ENCODE results near the gene WDR77. TPM values are rescaled to one million over a fixed set of nuclear protein-coding genes. Genes with fewer than 3 reads are reported as not detected.

WDR77 gene
- total RNA-seq, 1 donor from 2014 or later: 22.7 TPM

DNA sequence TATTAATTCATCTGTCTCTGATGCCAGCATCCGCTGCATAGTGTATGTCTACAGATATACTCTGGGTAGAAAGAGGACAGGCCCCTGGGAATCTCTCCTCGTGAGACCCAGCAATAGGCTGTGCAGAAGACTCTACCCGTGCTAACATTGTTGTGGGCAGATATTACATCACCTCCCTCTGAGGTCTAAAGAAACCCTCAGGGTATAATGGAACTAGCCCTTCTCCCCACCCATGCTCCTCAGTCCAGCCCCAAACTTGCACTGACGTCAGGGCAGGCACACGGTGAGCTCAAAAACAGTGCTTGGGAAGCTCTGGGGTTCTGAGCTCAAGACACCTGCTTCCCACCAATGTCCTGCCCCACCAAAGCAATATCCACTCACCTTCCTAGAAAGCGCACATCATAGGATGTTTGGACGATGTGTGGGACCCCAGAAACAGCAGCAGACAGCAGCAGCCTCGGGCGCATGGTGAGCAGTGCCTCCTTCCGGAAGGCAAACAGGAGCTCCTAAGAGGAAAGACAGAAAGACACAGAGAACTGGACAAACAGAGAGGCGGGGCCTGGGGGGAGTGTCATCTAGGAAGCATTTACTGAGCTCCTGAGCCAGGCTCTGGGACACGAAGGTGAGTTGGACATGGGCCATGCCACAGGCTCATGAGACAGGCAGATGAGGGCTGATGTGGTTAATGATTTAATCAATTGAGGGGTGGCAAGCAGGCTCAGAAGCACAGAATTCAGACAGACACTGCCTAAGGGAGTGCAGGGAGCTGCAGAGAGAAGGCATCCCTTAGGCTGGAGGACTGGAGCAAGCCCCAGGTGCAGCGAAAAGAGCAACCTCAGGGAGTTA lies 26.3 kb downstream of the WDR77 start:
- TF ChIP-seq, protein P1, sequence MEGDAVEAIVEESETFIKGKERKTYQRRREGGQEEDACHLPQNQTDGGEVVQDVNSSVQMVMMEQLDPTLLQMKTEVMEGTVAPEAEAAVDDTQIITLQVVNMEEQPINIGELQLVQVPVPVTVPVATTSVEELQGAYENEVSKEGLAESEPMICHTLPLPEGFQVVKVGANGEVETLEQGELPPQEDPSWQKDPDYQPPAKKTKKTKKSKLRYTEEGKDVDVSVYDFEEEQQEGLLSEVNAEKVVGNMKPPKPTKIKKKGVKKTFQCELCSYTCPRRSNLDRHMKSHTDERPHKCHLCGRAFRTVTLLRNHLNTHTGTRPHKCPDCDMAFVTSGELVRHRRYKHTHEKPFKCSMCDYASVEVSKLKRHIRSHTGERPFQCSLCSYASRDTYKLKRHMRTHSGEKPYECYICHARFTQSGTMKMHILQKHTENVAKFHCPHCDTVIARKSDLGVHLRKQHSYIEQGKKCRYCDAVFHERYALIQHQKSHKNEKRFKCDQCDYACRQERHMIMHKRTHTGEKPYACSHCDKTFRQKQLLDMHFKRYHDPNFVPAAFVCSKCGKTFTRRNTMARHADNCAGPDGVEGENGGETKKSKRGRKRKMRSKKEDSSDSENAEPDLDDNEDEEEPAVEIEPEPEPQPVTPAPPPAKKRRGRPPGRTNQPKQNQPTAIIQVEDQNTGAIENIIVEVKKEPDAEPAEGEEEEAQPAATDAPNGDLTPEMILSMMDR (IDR thresholded peaks at IDR 0.05): no peak
- no peak for DNase-seq (ENCODE audit: extremely low spot score, unreplicated experiment)
- no peak overlapping the region for H3K27ac Mint-ChIP-seq (ENCODE audit: unreplicated experiment)
- no peaks in the 10 kb centered on the region for H3K9me3 Mint-ChIP-seq (ENCODE audit: unreplicated experiment)
- no peaks in the 10 kb centered on the region for H3K4me1 Mint-ChIP-seq (ENCODE audit: unreplicated experiment)
- peaks cover 12% of the 10 kb centered on the region for H3K27me3 Mint-ChIP-seq (ENCODE audit: unreplicated experiment)
- H3K4me3 Mint-ChIP-seq (ENCODE audit: unreplicated experiment): no peak overlapping the region
- no peaks in the 10 kb centered on the region for H3K36me3 Mint-ChIP-seq (ENCODE audit: unreplicated experiment)

DNA sequence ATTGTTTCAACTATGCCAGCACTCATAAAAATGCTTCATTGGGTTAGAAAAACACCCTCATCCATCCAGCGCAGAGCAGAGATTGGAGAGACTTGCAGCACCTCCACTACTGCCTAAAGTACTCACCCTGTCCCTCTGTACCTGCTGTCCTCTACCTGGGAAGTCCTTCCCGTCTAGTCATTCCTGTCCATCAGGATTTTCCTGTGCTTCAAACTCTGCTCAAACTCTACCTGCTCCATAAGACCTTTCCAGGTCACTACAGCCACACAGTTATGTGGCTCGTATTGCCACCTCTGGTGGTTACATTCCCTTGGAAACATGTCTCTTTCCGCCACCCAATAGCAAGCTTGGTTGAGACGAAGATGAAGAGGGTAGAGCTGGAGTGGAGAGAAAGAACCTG lies 28.7 kb downstream of the WDR77 start:
- Mint-ChIP-seq H3K4me3 (ENCODE audit: unreplicated experiment) (no peak overlapping the region), H3K4me1 (ENCODE audit: unreplicated experiment) (no peaks in the 10 kb centered on the region), H3K27ac (ENCODE audit: unreplicated experiment) (no peak overlapping the region), H3K27me3 (ENCODE audit: unreplicated experiment) (peaks cover 7% of the 10 kb centered on the region), H3K9me3 (ENCODE audit: unreplicated experiment) (no peaks in the 10 kb centered on the region), H3K36me3 (ENCODE audit: unreplicated experiment) (peaks cover 1% of the 10 kb centered on the region)
- TF ChIP-seq, protein P1 (IDR thresholded peaks at IDR 0.05): no peak
- DNase-seq (ENCODE audit: extremely low spot score, unreplicated experiment): no peak

DNA sequence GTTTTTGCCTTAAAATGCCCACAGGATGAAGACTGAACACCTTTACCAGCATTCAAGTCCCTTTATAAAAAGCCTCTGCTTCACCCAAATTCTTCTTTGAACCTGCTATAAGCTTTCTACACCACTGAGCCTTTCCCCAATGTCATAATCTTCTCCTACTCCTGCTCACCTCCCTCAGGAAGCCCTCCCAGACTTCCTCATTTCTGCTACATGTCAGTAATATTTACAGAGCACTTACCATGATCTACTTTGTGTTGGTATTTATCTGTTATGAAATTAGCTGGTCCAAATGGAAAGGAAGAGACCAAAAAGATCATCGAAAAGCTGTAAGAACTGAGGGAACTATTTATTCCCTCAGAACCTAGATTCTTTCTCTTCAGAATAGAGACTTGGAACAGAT lies 30.0 kb downstream of the WDR77 start:
- Mint-ChIP-seq H3K27me3 (ENCODE audit: unreplicated experiment) (peaks cover 7% of the 10 kb centered on the region), H3K4me1 (ENCODE audit: unreplicated experiment) (no peaks in the 10 kb centered on the region), H3K36me3 (ENCODE audit: unreplicated experiment) (peaks cover 1% of the 10 kb centered on the region), H3K27ac (ENCODE audit: unreplicated experiment) (no peak overlapping the region), H3K4me3 (ENCODE audit: unreplicated experiment) (no peak overlapping the region), H3K9me3 (ENCODE audit: unreplicated experiment) (no peaks in the 10 kb centered on the region)
- no peak for DNase-seq (ENCODE audit: extremely low spot score, unreplicated experiment)
- TF ChIP-seq, protein P1 (IDR thresholded peaks at IDR 0.05): no peak

DNA sequence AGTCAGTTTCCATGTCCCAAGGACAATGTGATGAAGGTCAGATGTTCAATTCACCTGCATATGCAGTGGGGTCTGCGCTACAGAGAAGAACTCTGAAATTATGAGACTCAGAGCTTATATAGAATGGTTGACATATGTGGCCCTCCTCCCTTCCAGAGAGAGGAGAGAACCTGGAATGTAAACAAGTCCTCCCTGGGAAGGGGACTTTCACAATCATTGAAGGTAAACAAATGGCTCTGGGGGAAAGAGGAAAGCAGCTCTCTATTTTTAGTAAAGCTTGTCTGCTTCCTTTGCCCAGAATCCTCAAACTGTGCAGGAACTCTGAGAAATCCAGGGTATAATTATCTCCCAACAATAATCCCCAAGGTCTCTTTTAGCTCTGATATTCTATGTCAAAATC lies 31.3 kb downstream of the WDR77 start:
- no peaks in the 10 kb centered on the region for H3K9me3 Mint-ChIP-seq (ENCODE audit: unreplicated experiment)
- no peak overlapping the region for H3K4me3 Mint-ChIP-seq (ENCODE audit: unreplicated experiment)
- peaks cover 7% of the 10 kb centered on the region for H3K27me3 Mint-ChIP-seq (ENCODE audit: unreplicated experiment)
- TF ChIP-seq, protein P1 (IDR thresholded peaks at IDR 0.05): no peak
- no peaks in the 10 kb centered on the region for H3K4me1 Mint-ChIP-seq (ENCODE audit: unreplicated experiment)
- no peak overlapping the region for H3K27ac Mint-ChIP-seq (ENCODE audit: unreplicated experiment)
- peaks cover 1% of the 10 kb centered on the region for H3K36me3 Mint-ChIP-seq (ENCODE audit: unreplicated experiment)
- no peak for DNase-seq (ENCODE audit: extremely low spot score, unreplicated experiment)

DNA sequence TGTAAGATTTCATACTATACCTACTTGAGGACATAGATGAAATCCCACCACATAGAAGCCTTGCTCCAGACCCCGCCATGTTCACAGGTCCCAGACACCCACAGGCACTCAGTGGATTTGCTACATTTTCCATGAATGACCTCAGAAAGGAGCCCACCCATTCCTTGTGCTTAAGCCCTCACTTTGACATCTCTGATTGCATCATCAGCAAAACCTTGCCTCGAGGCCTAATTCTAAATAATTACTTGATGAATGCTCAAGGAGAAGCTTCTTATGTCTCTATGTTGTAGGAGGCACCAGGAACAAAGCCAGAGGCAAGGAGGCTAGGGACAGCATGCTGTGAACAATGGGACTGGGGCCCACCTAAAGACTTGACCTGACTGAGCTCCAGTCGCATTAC lies 33.6 kb downstream of the WDR77 start:
- H3K4me1 Mint-ChIP-seq (ENCODE audit: unreplicated experiment): no peaks in the 10 kb centered on the region
- peaks cover 7% of the 10 kb centered on the region for H3K27me3 Mint-ChIP-seq (ENCODE audit: unreplicated experiment)
- no peak overlapping the region for H3K4me3 Mint-ChIP-seq (ENCODE audit: unreplicated experiment)
- no peak overlapping the region for H3K27ac Mint-ChIP-seq (ENCODE audit: unreplicated experiment)
- TF ChIP-seq, protein P1 (IDR thresholded peaks at IDR 0.05): no peak
- peaks cover 1% of the 10 kb centered on the region for H3K36me3 Mint-ChIP-seq (ENCODE audit: unreplicated experiment)
- DNase-seq (ENCODE audit: extremely low spot score, unreplicated experiment): no peak
- H3K9me3 Mint-ChIP-seq (ENCODE audit: unreplicated experiment): no peaks in the 10 kb centered on the region

Data from osteocyte (in vitro differentiated cells).